ENCODE results near the gene PABPN1L.

- TF ChIP-seq, protein P1, sequence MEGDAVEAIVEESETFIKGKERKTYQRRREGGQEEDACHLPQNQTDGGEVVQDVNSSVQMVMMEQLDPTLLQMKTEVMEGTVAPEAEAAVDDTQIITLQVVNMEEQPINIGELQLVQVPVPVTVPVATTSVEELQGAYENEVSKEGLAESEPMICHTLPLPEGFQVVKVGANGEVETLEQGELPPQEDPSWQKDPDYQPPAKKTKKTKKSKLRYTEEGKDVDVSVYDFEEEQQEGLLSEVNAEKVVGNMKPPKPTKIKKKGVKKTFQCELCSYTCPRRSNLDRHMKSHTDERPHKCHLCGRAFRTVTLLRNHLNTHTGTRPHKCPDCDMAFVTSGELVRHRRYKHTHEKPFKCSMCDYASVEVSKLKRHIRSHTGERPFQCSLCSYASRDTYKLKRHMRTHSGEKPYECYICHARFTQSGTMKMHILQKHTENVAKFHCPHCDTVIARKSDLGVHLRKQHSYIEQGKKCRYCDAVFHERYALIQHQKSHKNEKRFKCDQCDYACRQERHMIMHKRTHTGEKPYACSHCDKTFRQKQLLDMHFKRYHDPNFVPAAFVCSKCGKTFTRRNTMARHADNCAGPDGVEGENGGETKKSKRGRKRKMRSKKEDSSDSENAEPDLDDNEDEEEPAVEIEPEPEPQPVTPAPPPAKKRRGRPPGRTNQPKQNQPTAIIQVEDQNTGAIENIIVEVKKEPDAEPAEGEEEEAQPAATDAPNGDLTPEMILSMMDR (IDR thresholded peaks at IDR 0.05): no peak
- TF ChIP-seq POLR2A (IDR thresholded peaks at IDR 0.05): no peak
Measured at GRCh38 chr16:88853325-88853941, 13.0 kb downstream of the PABPN1L start.

Data from right lobe of liver (tissue), 4 donors.